B cell (primary cell): ENCODE data around the gene ITPR2.

Experiments
- EZH2 ChIP-seq: IDR thresholded peaks from 2 replicates; pipeline ENCODE4 v1.6.1; 2012; ENCODE audit warnings: borderline replicate concordance, low read depth, mild to moderate bottlenecking, moderate library complexity, low read length; ENCODE audit not compliant: insufficient read depth, poor library complexity, severe bottlenecking
- TF ChIP-seq, protein P1 (sequence below): fragments of 200-600 bp; IDR thresholded peaks from one replicate; pipeline ENCODE4 v1.8.0; 2022; ENCODE audit warnings: antibody characterized with exemption, mild to moderate bottlenecking

DNA sequence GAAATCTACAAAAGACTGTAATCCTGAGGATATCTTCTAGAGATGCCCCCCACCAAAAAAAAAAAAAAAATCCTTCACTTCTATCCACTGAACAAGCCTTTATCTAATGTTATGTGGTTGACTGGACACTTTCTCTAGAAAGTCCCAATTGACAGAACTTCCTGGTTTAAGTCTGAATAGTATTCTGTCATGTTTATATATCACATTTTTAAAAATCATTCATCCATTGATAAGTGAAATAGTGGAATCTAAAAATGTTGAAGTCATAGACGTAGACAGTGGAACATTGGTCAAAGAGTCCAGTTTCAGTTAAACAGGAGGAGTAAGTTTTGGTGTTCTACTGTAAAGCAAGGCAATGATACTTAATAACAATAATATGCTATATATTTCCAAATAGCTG lies 340.6 kb downstream of the ITPR2 start:
- TF ChIP-seq, protein P1, sequence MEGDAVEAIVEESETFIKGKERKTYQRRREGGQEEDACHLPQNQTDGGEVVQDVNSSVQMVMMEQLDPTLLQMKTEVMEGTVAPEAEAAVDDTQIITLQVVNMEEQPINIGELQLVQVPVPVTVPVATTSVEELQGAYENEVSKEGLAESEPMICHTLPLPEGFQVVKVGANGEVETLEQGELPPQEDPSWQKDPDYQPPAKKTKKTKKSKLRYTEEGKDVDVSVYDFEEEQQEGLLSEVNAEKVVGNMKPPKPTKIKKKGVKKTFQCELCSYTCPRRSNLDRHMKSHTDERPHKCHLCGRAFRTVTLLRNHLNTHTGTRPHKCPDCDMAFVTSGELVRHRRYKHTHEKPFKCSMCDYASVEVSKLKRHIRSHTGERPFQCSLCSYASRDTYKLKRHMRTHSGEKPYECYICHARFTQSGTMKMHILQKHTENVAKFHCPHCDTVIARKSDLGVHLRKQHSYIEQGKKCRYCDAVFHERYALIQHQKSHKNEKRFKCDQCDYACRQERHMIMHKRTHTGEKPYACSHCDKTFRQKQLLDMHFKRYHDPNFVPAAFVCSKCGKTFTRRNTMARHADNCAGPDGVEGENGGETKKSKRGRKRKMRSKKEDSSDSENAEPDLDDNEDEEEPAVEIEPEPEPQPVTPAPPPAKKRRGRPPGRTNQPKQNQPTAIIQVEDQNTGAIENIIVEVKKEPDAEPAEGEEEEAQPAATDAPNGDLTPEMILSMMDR: no peak
- no peak for TF ChIP-seq EZH2
